Cardiac fibroblast (primary cell): ENCODE data around the gene PLEKHG2.

Source experiments
- DNase-seq, 2 donors: peaks; one replicate each; pipeline versions ENCODE4 v3.0.0 to v3.0.0-alpha.2; 2010; ENCODE audit warnings: low read depth in 2 of 2
- H3K4me3 ChIP-seq, 2 donors: replicated peaks in 1 of 2; 1 replicate in 1 of 2; 2 replicates in 1 of 2; pipeline ENCODE4 v1.5.1; 2011; ENCODE audit warnings: low read depth in 2 of 2, low read length in 2 of 2, mild to moderate bottlenecking in 2 of 2, moderate library complexity in 1 of 2
- TF ChIP-seq, protein P1 (sequence below): IDR thresholded peaks from one replicate; pipeline ENCODE4 v1.5.1; 2011; ENCODE audit warnings: low read depth, mild to moderate bottlenecking, low read length, inconsistent platforms

The PLEKHG2 gene

DNA sequence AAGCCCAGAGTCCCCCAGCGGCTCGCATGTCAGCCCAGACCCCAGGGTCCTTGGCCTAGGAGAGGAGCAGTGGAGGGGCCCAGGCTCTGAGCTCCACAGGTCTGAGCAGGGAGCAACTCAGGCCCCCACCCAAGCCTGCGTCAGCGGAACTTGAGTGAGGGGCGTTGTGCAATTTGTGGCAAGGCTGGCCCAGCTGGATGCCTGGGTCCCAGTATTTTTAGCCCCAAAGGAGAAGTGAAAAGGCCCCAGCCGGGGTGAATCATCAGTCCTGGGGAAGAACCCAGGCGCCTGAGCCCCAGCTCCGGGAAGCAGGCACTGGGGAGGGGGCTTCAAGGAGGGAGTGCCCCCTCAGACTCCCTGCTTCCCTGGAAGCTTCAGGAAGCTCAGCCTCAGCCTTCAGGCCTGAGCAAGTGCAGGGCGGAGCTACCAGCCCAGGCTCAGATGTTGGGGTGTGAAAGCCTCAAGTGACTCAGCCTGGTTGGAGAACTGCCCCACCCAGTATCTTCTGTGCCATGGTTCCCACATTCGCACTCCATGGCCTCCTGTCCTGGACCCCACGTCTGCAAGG is 14.1 kb upstream of the PLEKHG2 start:
- peak; percentile 84 to 89 for DNase-seq
- H3K4me3 ChIP-seq: no peak overlapping the region
- TF ChIP-seq, protein P1, sequence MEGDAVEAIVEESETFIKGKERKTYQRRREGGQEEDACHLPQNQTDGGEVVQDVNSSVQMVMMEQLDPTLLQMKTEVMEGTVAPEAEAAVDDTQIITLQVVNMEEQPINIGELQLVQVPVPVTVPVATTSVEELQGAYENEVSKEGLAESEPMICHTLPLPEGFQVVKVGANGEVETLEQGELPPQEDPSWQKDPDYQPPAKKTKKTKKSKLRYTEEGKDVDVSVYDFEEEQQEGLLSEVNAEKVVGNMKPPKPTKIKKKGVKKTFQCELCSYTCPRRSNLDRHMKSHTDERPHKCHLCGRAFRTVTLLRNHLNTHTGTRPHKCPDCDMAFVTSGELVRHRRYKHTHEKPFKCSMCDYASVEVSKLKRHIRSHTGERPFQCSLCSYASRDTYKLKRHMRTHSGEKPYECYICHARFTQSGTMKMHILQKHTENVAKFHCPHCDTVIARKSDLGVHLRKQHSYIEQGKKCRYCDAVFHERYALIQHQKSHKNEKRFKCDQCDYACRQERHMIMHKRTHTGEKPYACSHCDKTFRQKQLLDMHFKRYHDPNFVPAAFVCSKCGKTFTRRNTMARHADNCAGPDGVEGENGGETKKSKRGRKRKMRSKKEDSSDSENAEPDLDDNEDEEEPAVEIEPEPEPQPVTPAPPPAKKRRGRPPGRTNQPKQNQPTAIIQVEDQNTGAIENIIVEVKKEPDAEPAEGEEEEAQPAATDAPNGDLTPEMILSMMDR: no peak

DNA sequence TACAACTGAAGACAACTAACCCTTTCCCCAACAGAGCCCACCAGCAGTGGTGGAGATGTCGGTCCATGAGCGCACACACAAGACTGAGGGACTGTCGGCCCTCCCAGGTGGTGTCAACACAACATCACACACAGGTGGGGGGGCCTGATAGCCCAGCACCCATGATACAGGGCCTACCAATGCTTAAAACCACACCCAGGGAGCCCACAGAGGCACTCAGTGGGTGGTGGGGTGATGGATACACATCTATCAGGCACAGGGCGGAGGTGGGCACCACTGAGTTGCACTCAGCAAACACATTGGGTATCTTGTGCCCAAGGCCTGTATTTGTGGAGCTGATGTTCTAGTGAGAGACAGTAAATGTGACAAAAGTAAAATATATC is 12.8 kb upstream of the PLEKHG2 start:
- DNase-seq: no peak
- TF ChIP-seq, protein P1: no peak
- H3K4me3 ChIP-seq: no peak overlapping the region

DNA sequence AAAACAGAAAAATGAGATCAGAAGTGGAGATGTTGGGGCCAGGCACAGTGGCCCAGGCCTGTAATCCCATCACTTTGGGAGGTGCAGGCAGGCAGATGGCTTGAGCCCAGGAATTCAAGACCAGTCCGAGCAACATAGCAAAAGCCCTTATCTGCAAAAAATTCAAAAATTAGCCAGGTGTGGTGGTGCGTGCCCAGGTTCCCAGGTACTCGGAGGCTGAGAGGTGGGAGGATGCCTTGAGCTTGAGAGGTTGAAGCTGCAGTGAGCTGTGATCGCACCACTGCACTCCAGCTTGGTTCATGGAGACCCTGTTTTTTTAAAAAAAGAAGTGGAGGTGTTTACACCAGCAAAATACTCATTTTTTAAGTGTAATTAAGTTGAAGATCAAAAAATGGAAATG is 12.4 kb upstream of the PLEKHG2 start:
- no peak overlapping the region for H3K4me3 ChIP-seq
- TF ChIP-seq, protein P1: no peak
- no peak for DNase-seq

DNA sequence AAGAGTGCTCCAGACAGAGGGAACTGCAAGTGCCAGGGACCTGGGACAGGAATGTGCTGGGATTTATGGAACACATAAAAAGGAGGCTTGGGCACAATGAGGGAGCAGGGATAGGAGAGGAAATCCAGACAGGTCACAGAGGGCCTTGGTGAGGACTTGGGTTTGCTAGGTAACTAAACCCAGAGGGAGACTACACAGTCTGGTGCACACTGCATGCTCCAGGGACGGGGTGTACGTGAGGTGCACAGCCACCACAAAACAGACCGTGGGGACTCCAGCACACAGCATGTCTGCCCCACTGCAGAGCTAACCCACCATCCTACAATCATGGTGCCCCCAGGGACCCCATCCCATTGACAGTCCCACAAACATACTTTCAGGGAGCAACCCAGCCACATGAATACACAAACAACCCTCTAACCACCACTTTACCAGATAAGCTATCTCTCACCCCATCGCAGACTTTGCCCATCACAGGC is 11.4 kb upstream of the PLEKHG2 start:
- no peak for DNase-seq
- H3K4me3 ChIP-seq: no peak overlapping the region

DNA sequence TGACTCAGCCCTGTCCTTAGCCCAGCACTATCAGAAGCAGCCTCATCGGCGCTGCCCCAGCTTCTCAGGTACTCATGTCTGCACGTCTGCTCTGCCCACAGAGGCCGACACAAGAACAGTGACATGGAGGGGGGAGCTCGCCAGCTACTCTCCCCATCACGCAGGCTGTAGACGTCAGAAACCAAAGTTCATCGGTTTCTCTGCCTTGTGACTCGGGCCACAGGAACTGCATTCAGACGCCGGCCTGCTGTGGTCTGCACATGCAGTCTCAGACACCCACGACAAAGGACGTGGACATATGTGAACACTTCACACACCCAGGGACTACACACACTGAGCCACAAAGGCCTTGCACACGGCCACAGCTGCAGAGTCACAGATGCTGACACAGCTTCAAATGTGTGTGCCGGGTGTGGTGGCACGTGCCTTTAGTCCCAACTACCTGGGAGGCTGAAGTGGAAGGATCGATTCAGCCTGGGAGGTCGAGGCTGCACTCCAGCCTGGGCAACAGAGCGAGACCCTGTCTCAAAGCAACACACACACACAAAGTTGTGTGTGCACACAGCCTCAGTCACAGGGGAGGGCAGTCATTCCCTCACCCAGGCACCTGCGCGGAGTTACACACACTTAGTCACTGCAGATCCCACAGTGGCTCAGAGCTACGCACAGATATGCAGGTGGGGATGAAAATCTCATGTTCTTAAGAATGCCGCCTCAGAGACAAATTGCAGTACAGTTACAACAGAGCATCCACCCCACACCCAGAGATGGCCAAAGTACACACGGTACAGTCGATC is 10.7 kb upstream of the PLEKHG2 start:
- no peak overlapping the region for H3K4me3 ChIP-seq
- TF ChIP-seq, protein P1: no peak
- DNase-seq: peak; percentile 79 to 88

More for the DNA sequence above, 11.4 kb upstream of the PLEKHG2 start:
- TF ChIP-seq, protein P1: no peak

DNA sequence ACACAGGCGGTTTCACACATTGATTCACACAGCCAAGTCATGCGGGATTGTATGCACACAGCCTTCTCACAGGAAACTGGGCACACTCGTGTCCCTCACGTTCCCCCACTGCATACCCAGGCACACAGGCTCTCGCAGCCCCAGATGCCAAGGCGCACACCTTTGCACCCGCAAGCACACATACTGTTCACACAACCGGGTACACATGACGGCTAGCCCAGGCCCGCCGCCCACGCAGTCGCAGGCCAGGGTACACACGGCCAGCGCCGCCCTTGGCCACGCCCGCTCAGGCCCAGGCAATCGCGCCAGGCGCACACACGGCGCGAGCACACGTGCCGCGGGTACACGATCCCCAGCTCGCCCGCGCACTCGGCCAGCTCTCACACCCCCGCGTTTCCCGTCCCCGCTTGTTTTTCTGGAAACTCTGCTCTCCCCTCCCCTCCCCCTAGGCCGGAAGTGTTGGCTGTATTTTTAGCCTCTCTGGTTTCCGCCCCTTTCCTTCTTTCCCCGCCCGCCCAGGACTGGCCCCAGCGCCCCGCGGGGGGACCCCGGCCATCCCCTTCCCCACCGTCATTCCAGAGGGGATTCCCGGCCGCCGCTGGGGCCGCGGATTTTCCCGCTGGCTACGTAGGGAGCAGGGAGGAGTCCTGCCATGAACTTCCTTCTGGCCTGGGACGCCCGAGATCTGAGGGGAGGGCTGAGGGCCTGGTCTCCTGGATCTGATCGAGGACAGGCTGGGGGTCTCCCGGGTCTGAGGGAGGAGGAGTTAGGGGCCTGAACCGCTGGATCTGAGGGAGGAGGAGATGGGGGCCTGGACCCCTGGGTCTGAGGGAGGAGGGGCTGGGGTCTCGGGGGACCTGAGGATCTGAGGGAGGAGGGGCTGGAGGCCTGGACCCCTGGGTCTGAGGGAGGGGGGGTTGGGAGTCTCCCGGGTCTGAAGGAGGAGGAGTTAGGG is 9.8 kb upstream of the PLEKHG2 start:
- peak overlapping the region; percentile 35 to 47 for H3K4me3 ChIP-seq
- TF ChIP-seq, protein P1: no peak
- DNase-seq: peak; percentile 91 to 98
